HG03521 (cell line): ENCODE data around the gene ARID3A.
A peak's percentile ranks its signal among the peaks of the same experiment; 100 is the strongest.
"Not testable (repeated sequence)": the region's sequence is repeated elsewhere in the genome, so short reads cannot be mapped to it uniquely, and the experiment has no call there.

Source experiments
- ATAC-seq: cut with Tn5 transposase; IDR thresholded peaks from one replicate; pipeline ENCODE4 v1.9.1; 2021; ENCODE audit warnings: mild to moderate bottlenecking, moderate library complexity; ENCODE audit not compliant: unreplicated experiment

ARID3A gene

DNA sequence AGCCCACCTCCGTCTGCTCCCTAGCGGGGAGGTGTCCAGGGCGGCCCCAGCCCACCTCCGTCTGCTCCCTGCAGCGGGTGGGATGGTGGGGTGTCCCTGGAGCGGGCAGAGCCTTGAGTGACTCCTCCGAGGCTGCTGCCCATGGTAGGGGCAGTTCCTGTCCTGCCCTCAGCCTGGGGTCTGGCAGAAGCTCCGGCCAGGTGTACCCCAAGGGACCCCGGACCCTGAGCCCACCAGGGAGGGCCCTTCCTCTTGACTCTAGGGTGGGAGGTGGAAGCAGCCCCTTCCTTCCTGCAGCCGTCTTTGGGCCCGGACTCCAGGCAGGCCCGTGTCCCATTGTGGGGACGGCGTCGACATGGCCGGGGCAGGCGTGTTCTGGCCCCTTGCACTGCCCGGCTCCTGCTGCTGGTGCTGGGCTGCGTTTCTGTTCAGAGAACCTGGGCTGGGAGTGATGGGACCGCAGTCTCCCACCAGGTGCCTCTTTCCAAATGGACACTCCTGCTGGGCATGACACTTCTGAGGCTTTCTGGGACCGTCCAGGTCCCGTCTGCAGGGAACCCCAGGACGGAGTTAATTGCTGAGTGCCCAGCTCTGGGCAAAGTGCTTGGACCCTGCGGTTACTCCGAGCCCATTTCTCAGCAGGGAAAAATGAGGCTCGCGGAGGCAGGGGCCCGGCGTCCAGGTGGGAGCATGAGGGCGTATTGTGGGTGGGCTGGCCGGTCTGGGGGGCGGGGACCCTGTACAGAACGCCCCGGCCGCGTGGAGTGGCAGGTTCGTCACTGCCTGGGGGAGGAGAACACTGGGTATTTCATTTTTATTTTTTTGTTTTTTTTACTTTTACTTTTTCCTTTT lies 19.8 kb downstream of the ARID3A start:
- ATAC-seq = no peak

GRCh38 chr19:947090-947706 lies 21.4 kb downstream of the ARID3A start:
- peak; percentile 22 for ATAC-seq

GRCh38 chr19:947707-948539 lies 22.1 kb downstream of the ARID3A start:
- ATAC-seq = peak; percentile 55

DNA sequence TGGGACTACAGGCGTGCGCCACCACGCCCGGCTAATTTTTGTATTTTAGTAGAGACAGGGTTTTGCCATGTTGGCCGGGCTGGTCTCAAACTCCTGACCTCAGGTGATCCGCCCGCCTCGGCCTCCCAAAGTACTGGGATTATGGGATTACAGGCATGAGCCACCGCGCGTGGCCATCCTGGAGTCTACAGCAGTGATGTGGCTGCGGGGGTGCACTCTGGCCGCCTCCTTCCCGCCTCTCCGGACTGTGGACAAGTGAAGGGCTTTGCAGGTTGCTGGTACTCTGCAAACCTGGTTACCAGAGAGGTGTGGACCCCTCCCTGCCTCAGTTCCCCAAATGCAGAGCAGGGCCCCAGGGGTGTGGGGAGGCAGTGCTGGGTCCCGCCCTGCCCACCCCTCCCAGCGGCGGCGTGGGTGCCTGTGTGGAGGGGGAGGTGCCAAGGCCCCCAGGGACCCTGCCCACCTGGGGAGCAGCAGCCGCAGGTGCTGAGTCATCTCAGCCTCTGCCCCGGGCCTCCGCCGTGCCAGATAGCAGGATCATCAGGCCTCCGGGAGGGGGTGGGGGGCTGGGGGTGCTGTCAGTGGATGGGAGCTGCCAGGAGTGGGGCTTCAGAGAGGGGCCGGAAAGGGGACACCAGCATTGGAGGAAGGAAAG lies 23.1 kb downstream of the ARID3A start:
- ATAC-seq = no peak

GRCh38 chr19:950352-951066 lies 24.7 kb downstream of the ARID3A start:
- no peak for ATAC-seq

- ATAC-seq = no peak
These were observed 26.3 kb downstream of the ARID3A start for GRCh38 chr19:952049-952679.

GRCh38 chr19:952680-953444 lies 27.0 kb downstream of the ARID3A start:
- ATAC-seq = no peak

DNA sequence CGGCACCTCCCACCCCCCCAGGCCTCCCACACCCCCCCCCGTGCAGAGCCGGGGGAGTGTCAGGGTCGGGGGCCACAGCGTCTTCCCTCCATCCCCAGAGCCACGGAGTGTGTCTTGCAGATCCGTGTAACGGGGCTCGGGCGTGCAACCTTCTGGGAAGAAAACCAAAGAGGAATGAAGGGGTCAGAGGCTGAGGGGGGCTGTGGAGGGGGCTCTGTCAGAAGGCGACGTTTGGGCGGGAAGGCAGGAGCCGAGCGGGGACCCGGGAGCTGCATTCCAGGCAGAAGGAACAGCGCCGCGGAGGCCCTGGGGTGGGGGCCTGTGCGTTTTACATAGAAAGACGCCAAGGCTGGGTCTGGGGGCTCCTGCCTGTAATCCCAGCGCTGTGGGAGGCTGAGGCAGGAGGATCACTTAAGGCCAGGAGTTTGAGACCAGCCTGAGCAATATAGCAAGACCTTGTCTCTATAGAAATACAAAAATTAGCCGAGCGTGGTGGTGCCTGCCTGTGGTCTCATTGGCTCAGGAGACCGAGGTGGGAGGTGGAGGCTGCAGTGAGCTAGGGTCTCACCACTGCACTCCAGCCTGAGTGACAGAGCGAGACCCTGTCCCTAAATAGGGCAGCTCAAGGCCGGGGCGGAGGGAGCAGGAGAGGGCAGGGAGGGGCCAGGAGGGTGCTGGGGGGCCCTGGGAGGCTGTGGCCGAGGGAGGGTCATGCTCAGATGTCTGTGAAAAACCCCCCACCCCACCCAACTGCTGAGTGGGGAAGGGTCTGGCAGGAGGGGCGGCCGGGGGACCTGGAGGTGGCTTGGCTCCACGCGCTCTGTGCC lies 27.8 kb downstream of the ARID3A start:
- no peak for ATAC-seq

- no peak for ATAC-seq
These were observed 28.4 kb downstream of the ARID3A start for GRCh38 chr19:954272-954671.

DNA sequence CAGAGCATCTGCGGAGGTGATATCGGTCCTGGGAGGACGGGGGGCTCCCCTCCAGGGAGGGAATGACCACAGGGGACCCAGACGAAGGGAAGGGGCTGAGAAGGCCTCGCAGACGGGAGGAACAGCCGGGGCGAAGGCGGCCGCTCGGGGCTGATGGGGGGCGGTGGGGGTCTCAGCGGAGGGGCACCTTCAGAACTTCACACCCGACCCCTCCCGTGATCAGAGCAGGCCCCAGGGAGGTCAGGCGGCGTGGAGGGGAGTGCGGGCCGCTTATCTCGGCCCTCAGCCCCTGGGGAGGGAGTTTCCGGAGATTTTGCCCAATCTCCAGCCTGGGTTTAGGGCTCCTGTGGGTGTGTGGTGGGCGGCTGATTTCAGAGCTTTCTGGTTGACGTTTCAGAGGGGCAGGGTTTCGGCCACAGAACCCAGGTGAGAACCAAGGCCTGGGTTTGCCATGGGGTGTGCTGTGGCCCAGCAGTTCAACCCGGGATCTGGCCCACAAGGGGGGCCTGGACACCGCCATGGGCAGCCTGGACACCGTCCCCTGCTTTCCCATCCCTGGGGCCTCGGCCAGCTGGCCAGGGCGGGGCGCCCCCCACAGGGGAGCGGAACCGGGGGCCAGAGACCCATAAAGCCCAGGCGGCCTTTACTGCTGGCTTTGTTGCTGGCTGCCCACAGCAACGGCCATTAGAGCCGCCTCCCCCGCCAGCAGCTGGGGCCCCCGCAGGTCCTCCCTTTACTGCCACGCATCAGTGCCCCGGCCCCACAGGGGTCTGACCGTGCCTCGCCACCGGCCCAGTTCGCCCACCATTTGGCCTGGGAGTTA lies 29.0 kb downstream of the ARID3A start:
- peak; percentile 47 for ATAC-seq

DNA sequence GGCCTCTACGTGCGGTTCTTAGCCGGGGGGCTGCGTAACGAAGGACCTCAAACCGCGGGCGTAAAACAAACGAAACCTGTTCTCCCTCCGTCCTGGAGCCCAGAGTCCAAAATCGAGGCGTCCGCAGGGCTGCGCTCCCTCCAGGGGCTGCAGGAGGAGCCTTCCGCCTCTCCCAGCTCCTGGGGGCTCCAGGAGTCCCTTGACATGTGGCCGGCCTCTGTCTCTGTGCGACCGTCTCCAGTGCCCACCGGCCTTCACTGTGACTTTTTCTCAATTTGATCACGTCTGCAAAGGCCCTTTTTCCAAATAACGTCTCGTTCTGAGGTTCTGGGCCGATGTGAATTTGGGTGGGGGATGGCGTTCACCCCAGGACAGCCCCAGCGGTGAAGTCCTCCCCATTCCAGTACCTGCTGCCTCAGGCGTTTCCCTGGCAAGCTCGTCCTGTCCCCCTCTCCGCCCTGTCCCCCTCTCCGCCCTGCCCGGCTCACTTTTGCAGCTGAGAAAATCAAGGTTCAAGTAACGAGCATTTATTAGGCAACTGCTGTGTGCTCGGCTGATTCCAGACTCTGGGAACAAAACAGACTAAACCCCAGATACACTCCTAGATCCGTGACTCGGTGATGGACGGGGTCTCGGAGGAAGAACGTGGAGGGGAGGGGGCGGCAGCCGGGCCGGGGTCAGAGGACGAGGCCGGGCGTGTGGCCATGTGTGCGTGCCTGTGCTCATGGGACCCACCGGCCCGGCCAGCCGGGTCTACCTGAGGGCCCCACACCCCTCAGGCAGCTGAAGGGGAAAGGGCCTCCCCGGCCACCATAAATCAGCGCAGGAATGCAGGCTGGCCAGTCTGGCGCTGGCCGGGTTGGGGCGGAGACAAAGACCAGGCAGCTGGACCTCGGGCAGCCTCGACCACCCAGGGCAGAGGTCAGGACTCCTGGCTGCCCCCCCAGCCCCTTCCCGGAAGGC lies 30.2 kb downstream of the ARID3A start:
- ATAC-seq = no peak

DNA sequence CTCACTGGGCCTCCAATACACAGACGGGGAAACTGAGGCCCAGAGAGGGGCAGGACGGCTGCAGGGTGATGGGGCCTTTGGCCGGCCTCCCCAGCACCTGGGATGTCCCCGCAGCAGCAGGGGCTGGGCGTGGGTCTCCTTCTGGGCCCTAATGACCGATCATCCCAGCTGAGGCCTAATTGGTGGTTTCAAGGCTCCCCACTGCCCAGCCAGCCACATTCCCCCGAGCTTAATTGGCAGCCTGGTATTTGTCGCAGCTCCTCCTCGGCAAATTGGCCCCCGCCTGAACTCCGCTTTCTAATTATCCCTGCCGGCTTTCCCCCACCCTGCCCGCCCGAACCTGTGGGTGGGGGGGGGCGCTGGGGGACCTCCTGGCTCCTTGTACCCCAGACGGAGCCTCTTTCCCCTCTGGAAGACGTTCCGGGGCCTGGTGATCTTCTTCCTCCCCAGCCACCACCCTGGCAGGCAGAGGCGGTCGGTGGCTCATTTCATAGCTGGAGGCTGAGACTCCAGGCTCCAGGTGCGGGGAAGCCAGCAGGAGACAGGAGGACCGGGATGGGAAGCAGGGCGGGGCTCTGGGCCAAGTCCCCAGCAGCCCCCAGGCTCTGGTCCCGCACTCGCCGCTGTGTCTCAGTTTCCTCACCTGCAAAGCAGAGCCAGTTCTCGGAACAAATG lies 31.1 kb downstream of the ARID3A start:
- ATAC-seq = no peak

DNA sequence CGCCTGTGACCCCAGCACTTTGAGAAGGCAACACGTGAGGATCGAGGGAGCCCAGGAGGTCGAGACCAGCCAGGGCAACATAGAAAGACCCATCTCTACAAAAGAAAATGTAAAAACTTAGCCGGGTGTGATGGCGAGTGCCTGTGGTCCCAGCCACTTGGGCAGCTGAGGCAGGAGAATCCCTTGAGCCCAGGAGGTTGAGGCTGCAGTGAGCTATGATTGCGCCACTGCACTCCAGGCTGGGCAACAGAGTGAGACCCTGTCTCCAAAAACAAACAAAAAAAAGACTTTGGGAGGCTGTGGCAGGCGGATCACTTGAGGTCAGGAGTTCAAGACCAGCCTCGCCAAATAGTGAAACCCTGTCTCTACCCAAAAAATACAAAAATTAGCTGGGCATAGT lies 31.7 kb downstream of the ARID3A start:
- not testable (repeated sequence) for ATAC-seq

GRCh38 chr19:958967-959855 lies 33.4 kb downstream of the ARID3A start:
- no peak for ATAC-seq

DNA sequence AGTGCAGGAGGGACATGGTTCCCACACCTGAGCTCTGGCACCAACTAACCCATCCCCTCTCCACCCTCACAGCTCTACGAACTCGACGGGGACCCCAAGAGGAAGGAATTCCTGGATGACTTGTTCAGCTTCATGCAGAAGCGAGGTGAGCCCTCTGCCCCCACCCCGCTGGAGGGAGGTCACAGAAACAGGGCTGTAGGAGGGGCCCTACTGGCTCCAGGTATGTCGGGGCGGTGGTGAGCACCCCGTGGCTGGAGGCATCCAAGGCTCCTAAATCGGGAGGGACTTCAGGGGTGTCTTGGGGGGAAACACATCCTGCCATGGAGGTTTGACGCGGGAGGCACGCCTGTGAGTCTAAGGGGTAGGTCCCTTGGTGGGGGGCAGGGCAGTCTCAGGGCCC lies 34.2 kb downstream of the ARID3A start:
- no peak for ATAC-seq
